Omental fat pad (tissue), 4 donors: Measurements from ENCODE around the gene DCC. TPM values are rescaled to one million over a fixed set of nuclear protein-coding genes. Genes with fewer than 3 reads are reported as not detected.

ENCODE experiments used
- ATAC-seq: fragments of 150-250 bp; one replicate; pipeline ENCODE4 v1.9.1; 2016; ENCODE audit warnings: mild to moderate bottlenecking, moderate library complexity; ENCODE audit not compliant: low FRiP score
- DNase-seq: peaks from one replicate; pipeline ENCODE4 v3.0.0-alpha.2; 2019; ENCODE audit warnings: low spot score
- CTCF ChIP-seq, 3 donors: fragments of 450-650 bp; IDR thresholded peaks; one replicate each; pipeline ENCODE4 v1.5.1; 2016 to 2017; ENCODE audit warnings: antibody characterized with exemption in 3 of 3, mild to moderate bottlenecking in 3 of 3, moderate library complexity in 2 of 3
- total RNA-seq, 4 donors: library from RNA; depleted of rRNA; stranded (reverse); fragments of >200 nt; gene quantifications; one replicate each; pipeline ENCODE4 v1.1.0, GENCODE V29; 2016

Gene DCC
- total RNA-seq, 4 donors from 2014 or later: 0.12 to 0.63 TPM; not detected in 2

GRCh38 chr18:52536039-52536438, 196.0 kb downstream of the DCC start:
- ATAC-seq (no peak), DNase-seq (no peak)
- no peak for TF ChIP-seq CTCF (IDR thresholded peaks at IDR 0.05)

GRCh38 chr18:52537261-52537660, 197.3 kb downstream of the DCC start:
- DNase-seq (no peak), ATAC-seq (no peak)
- TF ChIP-seq CTCF (IDR thresholded peaks at IDR 0.05): no peak

GRCh38 chr18:52541056-52541455, 201.1 kb downstream of the DCC start:
- ATAC-seq (no peak), DNase-seq (no peak)
- TF ChIP-seq CTCF (IDR thresholded peaks at IDR 0.05): no peak

GRCh38 chr18:52544086-52544485, 204.1 kb downstream of the DCC start:
- no peak for TF ChIP-seq CTCF (IDR thresholded peaks at IDR 0.05)
- no peak for DNase-seq
- no peak for ATAC-seq

GRCh38 chr18:52546686-52547346, 206.8 kb downstream of the DCC start:
- TF ChIP-seq CTCF (IDR thresholded peaks at IDR 0.05): no peak
- ATAC-seq (no peak), DNase-seq (no peak)

- ATAC-seq (no peak), DNase-seq (no peak)
- TF ChIP-seq CTCF (IDR thresholded peaks at IDR 0.05): no peak
Measured at GRCh38 chr18:52553441-52553840, 213.4 kb downstream of the DCC start.

GRCh38 chr18:52554180-52554579, 214.2 kb downstream of the DCC start:
- ATAC-seq (no peak), DNase-seq (no peak)
- TF ChIP-seq CTCF (IDR thresholded peaks at IDR 0.05): no peak
